Ovary (tissue), 9 donors: ENCODE measurements around the gene NREP. TPM values are rescaled to one million over a fixed set of nuclear protein-coding genes. Genes with fewer than 3 reads are reported as not detected.

Experiments used
- DNase-seq, 5 donors: peaks; one replicate each; pipeline ENCODE4 v3.0.0-alpha.2; 2019 to 2020
- H3K27ac ChIP-seq, 2 donors: fragments of 200-600 bp; one replicate each; pipeline versions ENCODE4 v1.5.1 to v1.8.0; 2019 to 2022
- H3K27me3 ChIP-seq: fragments of 200-600 bp; one replicate; pipeline ENCODE4 v1.8.0; 2022
- H3K36me3 ChIP-seq: fragments of 200-600 bp; sonication (generic); one replicate; pipeline ENCODE4 v1.5.1; 2019
- H3K4me1 ChIP-seq: one replicate; pipeline ENCODE4 v1.8.1; 2013; ENCODE audit warnings: mild to moderate bottlenecking, moderate library complexity; ENCODE audit not compliant: insufficient read depth
- H3K4me3 ChIP-seq: fragments of 200-600 bp; sonication (generic); one replicate; pipeline ENCODE4 v1.5.1; 2017
- H3K9me3 ChIP-seq, 2 donors: fragments of 200-600 bp in 1 of 2; sonication (generic) in 1 of 2; one replicate each; pipeline versions ENCODE4 v1.5.1 to v1.8.1; 2013 to 2019; ENCODE audit warnings: mild to moderate bottlenecking in 1 of 2, moderate library complexity in 1 of 2
- CTCF ChIP-seq, 3 donors: fragments of 450-650 bp in 2 of 3; fragments of 200-600 bp in 1 of 3; IDR thresholded peaks; one replicate each; pipeline versions ENCODE4 v1.5.1 to v1.8.0; 2016 to 2022; ENCODE audit warnings: antibody characterized with exemption in 3 of 3, mild to moderate bottlenecking in 1 of 3
- EP300 ChIP-seq: sonication (generic); formaldehyde crosslinking; IDR thresholded peaks from one replicate; pipeline ENCODE4 v1.6.1; 2017; ENCODE audit warnings: antibody characterized with exemption
- POLR2A ChIP-seq: fragments of 450-650 bp; IDR thresholded peaks from one replicate; pipeline ENCODE4 v1.6.1; 2017; ENCODE audit warnings: antibody characterized with exemption, mild to moderate bottlenecking, moderate library complexity
- WGBS, 3 donors: extraction: QIAGEN DNeasy Blood & Tissue Kit in 1 of 3; methylation state at CpG; one replicate each; pipeline versions ENCODE4 v1.1.5 to v1.1.7; 2013 to 2017; 5-methylcytosine and 5-hydroxymethylcytosine counted together
- intact Hi-C, 4 donors: fragments of 100-400 bp; cut with DNase I; formaldehyde crosslinking; loops; one replicate each; pipeline versions ENCODE4 v1.11.0 to v1.15.1; 2022 to 2023
- polyA plus RNA-seq, 2 donors: library from polyadenylated mRNA; stranded (reverse); fragments of 200-250 nt in 1 of 2; fragments of 350-450 nt in 1 of 2; fragmentation: Illumina TruSeq in 1 of 2; extraction: RNeasy Lipid Tissue Mini Kit (QIAGEN cat#74804) in 1 of 2; gene quantifications; one replicate each; pipeline ENCODE4 v1.2.3, GENCODE V29; 2013 to 2014
- total RNA-seq, 7 donors: library from RNA; depleted of rRNA in 2 of 7; stranded (reverse); fragments of >200 nt in 2 of 7; fragmentation: NEBNext Ultra II Directional in 3 of 7; extraction: Animal tissue kit (Norgen Biotek cat#: 25700) in 3 of 7; gene quantifications; one replicate each; pipeline versions ENCODE4 v1.1.0 to v1.2.4, GENCODE V29; 2016 to 2023
- donor health status: DM: no; HTN: no; CAD: no; lungs with moderate emphysema.
- donor health status: DM: no; HTN: no; CAD: no.
- donor health status: Bipolar disorder and iron deficiency.
- donor health status: DM: yes; HTN: yes; CAD: no.
- donor health status: DM: no; HTN: no; CAD: no.
- donor health status: DM: yes; HTN: yes; CAD: no.

NREP gene
- total and polyA plus RNA-seq, 9 donors: 17.0 to 129 (median 31.2) TPM

GRCh38 chr5:111685969-111686368, 71.0 kb downstream of the NREP start:
- no peak for DNase-seq
- Histone ChIP-seq H3K4me3 (no peak overlapping the region), H3K27me3 (no peaks in the 10 kb centered on the region), H3K9me3 (no peaks in the 10 kb centered on the region), H3K4me1 (peaks cover 6% of the 10 kb centered on the region), H3K36me3 (no peaks in the 10 kb centered on the region), H3K27ac (no peak overlapping the region)
- 94 to 96% (median 96%) methylated on average over 3 of the region's 3 CpGs for WGBS, 3 donors
- TF ChIP-seq CTCF (IDR thresholded peaks at IDR 0.05) (no peak), EP300 (no peak), POLR2A (no peak)
- intact Hi-C loops: no loop called here

GRCh38 chr5:111682641-111683040, 74.4 kb downstream of the NREP start:
- peak overlapping the region in 1 of 2 donors; percentile 17 for H3K27ac ChIP-seq
- no peaks in the 10 kb centered on the region for H3K36me3 ChIP-seq
- no peaks in the 10 kb centered on the region for H3K9me3 ChIP-seq
- no peaks in the 10 kb centered on the region for H3K27me3 ChIP-seq
- no peak for TF ChIP-seq POLR2A
- TF ChIP-seq CTCF (IDR thresholded peaks at IDR 0.05): no peak
- TF ChIP-seq EP300: no peak
- 90 to 98% (median 96%) methylated on average over 6 of the region's 6 CpGs for WGBS, 3 donors
- no peak overlapping the region for H3K4me3 ChIP-seq
- DNase-seq: no peak
- intact Hi-C loops: no loop called here
- peaks cover 8% of the 10 kb centered on the region for H3K4me1 ChIP-seq

- Histone ChIP-seq H3K36me3 (no peaks in the 10 kb centered on the region), H3K27ac (peak overlapping the region in 1 of 2 donors; percentile 17), H3K9me3 (no peaks in the 10 kb centered on the region), H3K27me3 (no peaks in the 10 kb centered on the region), H3K4me3 (no peak overlapping the region), H3K4me1 (peaks cover 8% of the 10 kb centered on the region)
- WGBS, 3 donors: 24 to 27% (median 25%) methylated on average over 6 of the region's 6 CpGs
- no peak for DNase-seq
- intact Hi-C loops: no loop called here
- TF ChIP-seq EP300 (no peak), POLR2A (no peak), CTCF (IDR thresholded peaks at IDR 0.05) (no peak)
Observed at GRCh38 chr5:111682121-111682520, 74.9 kb downstream of the NREP start.

- H3K27ac ChIP-seq: peak overlapping the region in 1 of 2 donors; percentile 17
- no peaks in the 10 kb centered on the region for H3K27me3 ChIP-seq
- no peaks in the 10 kb centered on the region for H3K36me3 ChIP-seq
- peaks cover 8% of the 10 kb centered on the region for H3K4me1 ChIP-seq
- no peaks in the 10 kb centered on the region for H3K9me3 ChIP-seq
- no peak overlapping the region for H3K4me3 ChIP-seq
- TF ChIP-seq POLR2A (no peak), EP300 (no peak)
- DNase-seq: peak in 1 of 5 donors; percentile 16
- 19 to 35% (median 26%) methylated on average over 8 of the region's 8 CpGs for WGBS, 3 donors
- intact Hi-C loops: no loop called here
Observed at GRCh38 chr5:111681414-111682120, 75.4 kb downstream of the NREP start.

- intact Hi-C loops: no loop called here
- 1 to 5% (median 2%) methylated on average over 6 of the region's 6 CpGs for WGBS, 3 donors
Observed at GRCh38 chr5:111680737-111681413, 76.1 kb downstream of the NREP start.

More at GRCh38 chr5:111680737-111681413, 76.1 kb downstream of the NREP start:
- Histone ChIP-seq H3K36me3 (no peaks in the 10 kb centered on the region), H3K27me3 (no peaks in the 10 kb centered on the region), H3K27ac (peak overlapping the region in 1 of 2 donors; percentile 17), H3K9me3 (no peaks in the 10 kb centered on the region), H3K4me3 (no peak overlapping the region), H3K4me1 (peaks cover 8% of the 10 kb centered on the region)
- DNase-seq: peak; percentile 51 to 78 (median 66)
- TF ChIP-seq POLR2A (no peak), CTCF (IDR thresholded peaks at IDR 0.05) (no peak), EP300 (no peak)
